T-helper 1 cell (primary cell): Measurements from ENCODE around the gene DDX19B.
A peak's percentile ranks its signal among the peaks of the same experiment; 100 is the strongest.

Experiments
- DNase-seq, 5 donors: peaks; one replicate each; pipeline ENCODE4 v3.0.0-alpha.2; 2012 to 2020

DDX19B gene

GRCh38 chr16:70364399-70364798 is 65.4 kb downstream of the DDX19B start:
- DNase-seq = no peak

- DNase-seq = peak in 4 of 5 donors; percentile 19 to 25 (median 22)
Measured at GRCh38 chr16:70370145-70370544, 71.2 kb downstream of the DDX19B start.

- DNase-seq = no peak
Measured at GRCh38 chr16:70370924-70371323, 71.9 kb downstream of the DDX19B start.

GRCh38 chr16:70372921-70373728 is 74.1 kb downstream of the DDX19B start:
- DNase-seq = no peak

- no peak for DNase-seq
Measured at GRCh38 chr16:70374213-70374612, 75.2 kb downstream of the DDX19B start.

- no peak for DNase-seq
Measured at GRCh38 chr16:70375636-70376611, 76.9 kb downstream of the DDX19B start.

- no peak for DNase-seq
Measured at GRCh38 chr16:70377782-70378181, 78.8 kb downstream of the DDX19B start.

- DNase-seq = no peak
Measured at GRCh38 chr16:70378869-70379493, 80.0 kb downstream of the DDX19B start.

GRCh38 chr16:70380248-70380918 is 81.4 kb downstream of the DDX19B start:
- DNase-seq = peak; percentile 21 to 75 (median 41)

GRCh38 chr16:70380919-70381603 is 82.1 kb downstream of the DDX19B start:
- DNase-seq = peak; percentile 90 to 97 (median 94)

GRCh38 chr16:70381604-70382342 is 82.8 kb downstream of the DDX19B start:
- DNase-seq = no peak

GRCh38 chr16:70383421-70383960 is 84.5 kb downstream of the DDX19B start:
- DNase-seq = no peak
